SW480 (cell line): Measurements from ENCODE around the gene DUS2.
"Not testable (repeated sequence)": the region's sequence is repeated elsewhere in the genome, so short reads cannot be mapped to it uniquely, and the experiment has no call there.

Experiments used
- DNase-seq: peaks from one replicate; pipeline ENCODE4 v3.0.0-alpha.2; 2016; ENCODE audit warnings: low spot score

DUS2 gene

DNA sequence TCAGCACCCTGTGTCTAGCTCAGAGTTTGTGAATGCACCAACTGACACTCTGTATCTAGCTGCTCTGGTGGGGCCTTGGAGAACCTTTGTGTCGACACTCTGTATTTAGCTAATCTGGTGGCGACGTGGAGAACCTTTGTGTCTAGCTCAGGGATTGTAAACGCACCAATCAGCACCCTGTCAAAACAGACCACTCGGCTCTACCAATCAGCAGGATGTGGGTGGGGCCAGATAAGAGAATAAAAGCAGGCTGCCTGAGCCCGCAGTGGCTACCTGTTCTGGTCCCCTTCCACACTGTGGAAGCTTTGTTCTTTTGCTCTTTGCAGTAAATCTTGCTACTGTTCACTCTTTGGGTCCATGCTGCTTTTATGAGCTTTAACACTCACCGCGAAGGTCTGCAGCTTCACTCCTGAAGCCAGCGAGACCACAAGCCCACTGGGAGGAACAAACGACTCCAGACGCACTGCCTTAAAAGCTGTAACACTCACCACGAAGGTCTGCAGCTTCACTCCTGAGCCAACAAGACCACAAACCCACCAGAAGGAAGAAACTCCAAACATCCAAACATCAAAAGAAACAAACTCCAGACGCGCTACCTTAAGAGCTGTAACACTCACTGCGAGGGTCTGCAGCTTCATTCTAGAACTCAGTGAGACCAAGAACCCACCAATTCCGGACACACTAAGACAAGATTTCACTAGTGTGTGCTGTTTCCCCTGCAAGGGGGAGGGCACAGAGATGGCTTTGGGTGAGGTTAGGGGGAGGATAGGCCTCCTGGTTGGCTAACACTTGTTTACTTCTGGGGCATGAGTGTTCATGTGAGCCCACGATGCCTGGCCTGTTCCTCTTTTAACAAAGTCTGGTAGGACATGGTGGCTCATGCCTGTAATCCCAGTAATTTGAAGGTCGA lies 24.1 kb upstream of the DUS2 start, which contains the start of gene DPEP2:
Gene DPEP2, minus strand, starts transcription at position 706 of the 910 bp plus-strand sequence. CDS start 6,272 bp downstream, outside the sequence.
- not testable (repeated sequence) for DNase-seq

DNA sequence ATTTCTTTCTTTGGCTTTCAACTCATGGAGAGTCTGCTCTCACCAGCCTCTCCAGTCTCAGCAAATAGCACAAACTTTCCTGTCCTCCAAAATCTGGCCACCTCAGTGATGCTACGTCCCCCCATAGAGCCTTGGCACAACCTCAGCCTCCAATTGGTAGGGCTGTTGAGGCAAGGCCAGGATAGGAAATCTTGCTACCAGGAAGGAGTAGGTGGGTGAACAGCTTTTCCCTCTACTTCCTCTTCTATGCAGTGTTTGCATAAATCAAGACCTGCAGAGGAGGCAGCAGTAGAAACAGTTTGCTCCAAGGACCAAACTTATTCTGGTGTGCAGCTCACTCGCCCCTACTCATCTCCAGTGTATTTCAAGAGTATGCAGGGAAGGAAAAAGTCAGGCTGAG lies 23.1 kb upstream of the DUS2 start:
- no peak for DNase-seq

DNA sequence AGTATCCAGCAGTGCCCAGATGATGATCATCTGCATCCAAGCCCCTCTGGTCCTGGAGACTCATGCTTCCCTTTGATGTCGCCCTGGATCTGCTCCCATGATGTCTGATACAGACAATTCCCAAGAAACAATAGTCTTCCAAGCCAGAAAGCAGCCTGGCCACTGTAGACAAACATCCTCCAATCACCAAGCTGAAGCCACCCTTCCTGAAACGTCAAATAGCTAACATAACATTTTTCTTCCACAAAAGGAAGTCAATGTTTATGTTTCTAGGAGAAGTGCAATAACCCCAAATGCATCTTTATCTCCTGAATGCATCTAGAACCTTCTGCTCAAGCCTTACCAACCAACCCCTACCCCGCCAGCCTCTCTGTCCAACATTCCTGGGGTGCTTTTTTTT lies 22.6 kb upstream of the DUS2 start:
- DNase-seq, result no peak

DNA sequence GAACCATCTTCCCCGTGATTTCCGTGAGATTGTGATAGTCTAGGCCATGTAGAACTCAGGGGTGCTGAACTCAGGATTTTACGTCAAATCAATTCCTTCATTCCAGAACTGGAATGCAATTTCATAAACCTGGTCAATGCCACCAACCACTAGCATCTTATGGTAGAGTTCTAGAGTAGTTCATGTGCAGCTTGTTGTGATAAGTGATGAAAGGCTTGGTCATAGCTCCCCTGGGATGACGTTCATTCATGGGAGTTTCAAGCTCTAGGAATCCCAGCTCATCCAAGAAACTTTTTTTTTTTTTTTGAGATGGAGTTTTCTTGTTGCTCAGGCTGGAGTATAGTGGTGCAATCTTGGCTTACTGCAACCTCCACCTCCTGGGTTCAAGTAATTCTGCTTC lies 20.1 kb upstream of the DUS2 start:
- no peak for DNase-seq

DNA sequence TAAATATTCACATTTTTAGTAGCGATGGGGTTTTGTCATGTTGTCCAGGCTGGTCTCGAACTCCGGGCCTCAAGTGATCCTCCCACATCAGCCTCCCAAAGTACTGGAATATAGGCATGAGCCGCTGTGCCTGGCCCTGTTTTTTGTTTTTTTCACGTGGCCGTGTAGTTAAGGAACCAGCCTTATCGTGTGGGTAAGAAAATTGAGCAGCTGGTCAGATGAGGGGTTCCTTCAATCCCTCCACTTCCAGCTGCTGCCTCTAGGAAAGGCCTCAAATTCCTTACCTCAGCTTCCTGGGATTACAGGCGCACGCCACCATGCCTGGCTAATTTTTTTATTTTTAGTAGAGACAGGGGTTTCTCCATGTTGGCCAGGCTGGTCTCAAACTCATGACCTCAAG lies 17.9 kb upstream of the DUS2 start:
- DNase-seq, result no peak

DNA sequence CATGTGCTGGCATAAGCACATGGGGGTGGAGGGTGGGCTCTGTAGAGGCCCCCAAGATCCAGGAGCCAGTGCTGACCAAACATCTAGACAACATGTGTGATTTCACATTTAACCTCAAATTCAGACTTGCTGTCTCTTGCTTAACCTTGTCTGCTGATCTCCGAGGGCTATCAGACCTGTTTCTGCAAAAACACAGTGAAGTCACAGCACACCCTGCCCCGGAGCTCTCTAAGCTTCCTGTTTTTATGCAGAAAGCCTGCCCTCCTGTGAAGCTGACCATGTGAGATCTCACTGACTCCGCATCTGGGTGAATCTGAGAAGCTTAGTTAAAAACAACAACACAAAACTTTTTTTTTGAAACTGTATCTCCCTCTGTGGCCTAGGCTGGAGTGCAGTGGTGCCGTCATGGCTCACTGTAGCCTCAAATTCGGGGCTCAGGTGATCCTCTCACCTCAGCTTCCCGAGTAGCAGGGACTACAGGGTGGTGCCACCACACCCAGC lies 17.2 kb upstream of the DUS2 start:
- DNase-seq, result no peak

DNA sequence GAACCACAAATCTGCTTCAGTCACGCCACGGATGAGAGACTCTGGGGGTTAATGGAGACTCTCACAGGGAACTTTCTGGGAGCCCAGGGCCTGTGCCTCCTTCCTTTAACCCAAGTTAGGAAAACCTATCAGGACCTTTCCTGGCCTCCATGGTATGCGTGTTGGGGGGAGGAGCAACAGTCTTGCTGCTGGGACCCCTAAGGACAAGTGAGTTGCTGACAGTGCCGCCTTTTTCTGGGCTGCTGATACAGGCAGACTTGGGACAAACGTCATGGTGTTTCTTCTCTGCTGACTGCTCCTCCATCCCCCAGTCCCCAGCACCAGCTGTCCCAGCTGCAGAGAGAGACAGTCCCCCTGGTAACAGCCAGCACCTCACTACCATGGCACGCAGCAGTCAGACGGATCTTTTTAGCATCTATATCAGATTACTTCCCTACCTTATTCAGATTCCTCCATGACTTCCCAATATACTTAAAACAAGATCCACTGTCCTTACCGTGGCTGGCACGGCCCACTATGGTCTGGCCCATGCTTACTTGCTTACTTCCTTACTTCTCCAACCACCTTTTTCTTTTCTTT lies 13.8 kb upstream of the DUS2 start:
- no peak for DNase-seq

DNA sequence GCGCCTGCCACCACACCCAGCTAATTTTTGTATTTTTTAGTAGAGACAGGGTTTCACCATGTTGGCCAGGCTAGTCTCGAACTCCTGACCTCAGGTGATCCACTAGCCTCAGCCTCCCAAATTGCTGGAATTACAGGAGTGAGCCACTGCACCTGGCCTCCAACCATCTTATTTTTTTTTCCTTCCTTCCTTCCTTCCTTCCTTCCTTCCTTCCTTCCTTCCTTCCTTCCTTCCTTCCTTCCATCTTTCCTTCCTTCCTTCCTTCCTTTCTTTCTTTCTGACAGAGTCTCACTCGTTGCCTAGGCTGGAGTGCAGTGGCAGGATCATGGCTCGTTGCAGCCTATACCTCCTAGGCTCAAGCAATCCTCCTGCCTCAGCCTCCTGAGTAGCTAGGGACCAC lies 13.2 kb upstream of the DUS2 start:
- not testable (repeated sequence) for DNase-seq

DNA sequence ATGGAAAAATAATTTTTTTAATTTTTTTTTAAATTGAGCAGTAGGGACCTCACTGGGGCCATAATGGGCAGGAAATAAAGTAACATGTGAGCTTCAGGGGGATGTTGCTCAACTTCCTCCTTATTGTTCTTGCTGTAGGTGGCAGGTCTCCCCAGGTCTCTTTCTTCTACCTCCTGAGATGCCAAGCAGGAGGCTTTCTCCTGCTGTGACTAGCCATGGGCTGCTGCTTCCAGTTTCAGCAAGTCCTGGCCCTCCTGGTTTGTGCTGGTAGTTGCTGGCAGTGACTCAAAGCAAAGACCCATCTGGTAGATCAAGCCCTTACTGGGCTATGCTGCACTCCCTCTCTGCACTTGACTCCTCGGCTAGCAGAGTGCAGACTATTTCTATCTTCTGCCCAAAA lies 9.6 kb upstream of the DUS2 start:
- no peak for DNase-seq

DNA sequence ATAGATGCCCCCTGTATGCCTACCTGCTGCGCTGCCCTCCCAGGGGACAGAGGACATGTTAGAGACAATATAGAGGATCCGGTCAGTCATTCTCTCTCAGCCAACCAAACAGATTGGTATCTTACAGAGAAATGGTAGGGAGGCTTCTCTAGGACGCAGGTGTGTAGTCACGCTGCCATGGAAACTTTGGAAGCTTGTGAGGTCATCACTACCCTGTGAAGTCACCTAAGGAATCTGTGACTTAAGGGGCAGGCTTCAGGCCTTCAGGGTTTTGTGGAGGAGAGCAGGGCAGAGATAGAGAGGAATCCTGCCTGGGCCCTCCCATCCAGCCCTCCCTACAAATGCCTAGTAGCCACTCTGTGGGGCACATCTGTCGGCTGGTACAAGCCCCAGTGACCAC lies 7.4 kb upstream of the DUS2 start, which contains the start of gene DPEP2NB:
Gene DPEP2NB, minus strand, starts transcription at position 231 of the 400 bp plus-strand sequence. Its CDS starts 141 bp downstream, at position 90.
- DNase-seq, result no peak

DNA sequence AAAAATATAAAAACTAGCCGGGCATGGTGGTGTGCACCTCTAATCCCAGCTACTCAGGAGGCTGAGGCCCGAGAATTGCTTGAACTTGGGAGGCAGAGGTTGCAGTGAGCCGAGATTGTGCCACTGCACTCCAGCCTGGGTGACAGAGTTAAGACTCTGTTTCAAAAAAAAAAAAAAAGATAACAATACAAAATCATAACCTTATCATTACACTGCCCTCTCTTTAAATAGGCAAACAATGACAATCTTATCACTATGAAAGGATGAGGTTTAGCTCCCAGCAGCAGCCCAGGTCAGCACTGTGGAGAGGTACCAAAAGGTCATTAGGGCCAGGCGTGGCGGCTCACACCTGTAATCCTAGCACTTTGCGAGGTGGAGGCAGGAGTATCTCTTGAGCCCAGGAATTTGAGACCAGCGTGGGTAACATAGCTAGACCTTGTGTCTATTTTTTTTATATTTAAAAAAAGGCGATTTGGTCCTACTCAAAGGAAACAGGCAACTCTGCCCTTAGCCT lies 3.9 kb upstream of the DUS2 start:
- no peak for DNase-seq

DNA sequence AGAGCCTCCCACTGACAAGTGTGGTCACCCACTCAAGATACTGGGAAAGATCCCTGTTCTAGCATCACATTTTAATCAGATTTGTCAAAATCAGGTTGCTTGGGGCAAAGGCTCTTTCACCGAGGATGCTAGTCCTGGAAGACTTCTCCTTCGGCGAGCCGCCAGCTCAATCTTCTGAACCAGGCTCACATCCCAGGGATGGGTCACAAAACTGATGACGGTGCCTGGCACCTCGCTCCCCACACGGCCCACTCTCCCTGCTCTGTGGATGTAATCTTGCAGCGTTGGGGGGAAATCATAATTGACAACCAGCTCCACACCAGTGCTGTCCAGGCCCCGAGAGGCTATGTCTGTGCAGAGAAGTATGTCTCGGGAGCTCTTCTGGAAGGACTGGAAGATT lies 1.6 kb upstream of the DUS2 start:
- no peak for DNase-seq

DNA sequence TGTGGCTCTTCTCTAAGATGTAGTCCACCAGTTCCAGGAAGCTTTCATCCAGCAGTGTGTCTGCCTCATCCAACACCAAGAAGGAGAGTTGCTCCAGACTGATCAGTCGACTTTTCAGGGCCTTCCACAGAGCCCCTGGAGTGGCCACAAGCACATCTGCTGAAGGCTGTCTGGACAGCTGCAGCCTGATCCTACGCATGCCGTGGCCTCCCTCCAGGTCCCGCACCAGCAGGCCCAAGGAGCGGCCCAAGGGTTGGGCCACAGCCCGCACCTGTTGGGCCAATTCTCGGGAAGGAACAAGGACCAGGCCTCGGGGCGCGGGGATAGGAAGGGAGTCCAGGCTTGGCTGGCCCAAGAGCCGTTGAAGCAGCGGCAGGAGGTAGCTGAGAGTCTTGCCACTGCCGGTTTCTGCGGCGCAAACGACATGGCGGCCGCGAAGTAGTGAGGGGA lies 781 bp upstream of the DUS2 start:
- no peak for DNase-seq

DNA sequence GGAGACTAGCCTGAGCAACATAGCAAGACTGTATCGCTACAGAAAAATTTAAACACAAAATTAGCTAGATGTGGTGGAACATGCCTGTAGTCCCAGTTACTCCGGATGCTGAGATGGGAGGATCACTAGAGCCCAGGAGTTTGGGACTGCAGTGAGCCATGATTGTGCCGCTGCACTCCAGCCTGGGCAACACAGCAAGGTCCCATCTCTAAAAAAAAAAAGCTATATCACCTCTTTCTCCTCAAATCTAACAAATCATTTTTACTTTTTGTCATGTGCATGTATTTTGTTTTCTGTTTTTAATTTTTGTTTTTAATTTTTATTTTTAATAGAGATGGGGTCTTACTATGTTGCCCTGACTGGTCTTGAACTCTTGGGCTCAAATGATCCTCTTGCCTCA lies 5.9 kb downstream of the DUS2 start:
- no peak for DNase-seq

DNA sequence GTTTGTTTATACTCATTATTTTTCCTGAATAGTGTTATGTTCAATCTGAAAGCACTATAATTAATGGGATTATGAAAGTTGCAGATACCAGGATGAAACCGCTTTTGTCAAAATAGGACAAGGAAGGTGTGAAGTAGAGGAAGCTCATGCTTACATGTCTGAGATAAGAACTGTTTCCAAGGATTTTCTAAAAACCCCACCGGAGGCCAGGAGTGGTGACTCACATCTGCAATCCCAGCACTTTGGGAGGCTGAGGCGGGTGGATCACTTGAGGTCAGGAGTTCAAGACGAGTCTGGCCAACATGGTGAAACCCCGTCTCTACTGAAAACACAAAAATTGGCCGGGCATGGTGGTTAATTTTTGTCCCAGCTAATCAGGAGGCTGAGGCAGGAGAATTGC lies 7.0 kb downstream of the DUS2 start:
- DNase-seq, result not testable (repeated sequence)

DNA sequence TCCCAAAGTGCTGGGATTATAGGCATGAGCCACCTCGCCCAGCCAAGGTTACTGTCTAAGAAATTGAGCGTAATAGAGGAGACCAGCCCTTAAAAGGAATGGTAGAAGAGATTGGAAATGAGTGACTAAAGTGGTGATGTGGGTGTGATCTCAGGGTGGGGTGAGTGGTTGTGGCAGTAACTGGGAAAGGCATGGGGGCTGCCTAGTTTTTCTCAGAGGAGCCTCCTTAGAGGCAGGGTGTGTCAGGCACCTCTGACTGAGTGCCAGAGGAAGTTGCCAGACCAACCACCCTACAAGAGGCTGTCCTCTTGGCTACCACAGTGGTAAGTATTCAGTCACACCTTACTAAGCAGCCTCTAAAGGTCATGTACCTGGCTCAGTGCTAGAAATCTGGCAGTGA lies 8.9 kb downstream of the DUS2 start:
- no peak for DNase-seq

DNA sequence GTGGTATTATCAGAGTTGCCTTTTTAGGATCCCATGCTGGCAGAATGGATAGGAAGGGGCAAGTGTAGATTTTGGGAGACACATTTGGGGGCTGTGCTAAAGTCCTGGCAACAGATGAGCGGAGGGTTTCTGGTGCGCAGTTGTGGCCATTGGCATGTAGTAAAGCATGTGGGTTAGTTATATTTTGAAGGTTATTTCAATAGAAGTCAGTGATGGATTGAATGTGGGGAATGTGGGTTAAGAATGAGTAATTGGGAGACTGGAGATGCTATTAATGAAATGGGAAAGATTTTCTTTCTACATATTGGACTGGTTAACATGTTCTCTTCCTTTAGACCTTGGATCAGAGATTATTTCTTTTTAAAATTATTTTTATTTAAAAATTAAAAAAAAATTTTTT lies 10.0 kb downstream of the DUS2 start:
- DNase-seq, result no peak

DNA sequence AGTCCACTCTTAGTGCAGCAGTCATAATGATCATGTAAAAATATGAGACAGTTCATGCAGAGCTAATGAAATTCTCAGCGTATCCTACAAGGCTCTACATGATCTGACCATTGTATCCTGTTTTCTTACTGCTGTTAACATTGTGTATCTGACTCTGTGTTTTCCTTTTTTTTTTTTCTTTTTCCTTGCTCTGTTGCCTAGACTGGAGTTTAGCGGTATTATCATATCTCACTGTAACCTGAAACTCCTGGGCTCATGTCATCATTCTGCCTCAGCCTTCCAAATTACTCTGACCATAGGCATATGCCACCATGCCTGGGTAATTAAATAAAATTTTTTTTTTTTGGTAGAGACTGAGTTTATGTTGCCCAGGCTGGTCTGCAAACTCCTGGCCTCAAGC lies 12.1 kb downstream of the DUS2 start:
- no peak for DNase-seq

DNA sequence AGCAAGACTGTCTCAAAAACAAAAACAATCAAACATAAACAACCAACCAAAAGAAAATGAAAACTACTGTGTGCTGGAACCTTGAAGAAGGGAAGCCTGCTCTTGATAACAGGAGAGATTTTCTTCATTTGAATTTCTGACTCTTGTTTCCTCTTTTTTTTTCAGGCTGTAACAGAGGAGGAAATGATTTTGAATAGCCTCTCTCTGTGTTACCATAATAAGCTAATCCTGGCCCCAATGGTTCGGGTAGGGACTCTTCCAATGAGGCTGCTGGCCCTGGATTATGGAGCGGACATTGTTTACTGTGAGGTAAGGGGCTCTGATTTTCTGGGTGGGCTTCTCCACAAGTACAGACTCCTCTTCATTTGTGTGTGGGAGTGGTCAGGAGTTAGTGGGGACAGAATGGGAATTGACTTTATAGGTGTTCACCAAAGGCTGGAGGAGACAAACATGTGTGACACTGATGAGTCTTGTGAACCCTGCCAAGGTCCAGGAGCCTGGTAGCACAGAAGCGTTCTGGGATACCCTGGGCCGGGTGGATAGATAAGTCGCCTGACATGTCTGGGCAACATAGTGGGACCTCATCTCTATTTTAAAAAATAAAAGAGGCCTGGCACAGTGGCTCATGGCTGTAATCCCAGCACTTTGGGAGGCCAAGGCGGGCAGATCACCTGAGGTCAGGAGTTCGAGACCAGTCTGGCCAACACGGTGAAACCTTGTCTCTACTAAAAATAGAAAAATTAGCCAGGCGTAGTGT lies 14.9 kb downstream of the DUS2 start:
- no peak for DNase-seq

DNA sequence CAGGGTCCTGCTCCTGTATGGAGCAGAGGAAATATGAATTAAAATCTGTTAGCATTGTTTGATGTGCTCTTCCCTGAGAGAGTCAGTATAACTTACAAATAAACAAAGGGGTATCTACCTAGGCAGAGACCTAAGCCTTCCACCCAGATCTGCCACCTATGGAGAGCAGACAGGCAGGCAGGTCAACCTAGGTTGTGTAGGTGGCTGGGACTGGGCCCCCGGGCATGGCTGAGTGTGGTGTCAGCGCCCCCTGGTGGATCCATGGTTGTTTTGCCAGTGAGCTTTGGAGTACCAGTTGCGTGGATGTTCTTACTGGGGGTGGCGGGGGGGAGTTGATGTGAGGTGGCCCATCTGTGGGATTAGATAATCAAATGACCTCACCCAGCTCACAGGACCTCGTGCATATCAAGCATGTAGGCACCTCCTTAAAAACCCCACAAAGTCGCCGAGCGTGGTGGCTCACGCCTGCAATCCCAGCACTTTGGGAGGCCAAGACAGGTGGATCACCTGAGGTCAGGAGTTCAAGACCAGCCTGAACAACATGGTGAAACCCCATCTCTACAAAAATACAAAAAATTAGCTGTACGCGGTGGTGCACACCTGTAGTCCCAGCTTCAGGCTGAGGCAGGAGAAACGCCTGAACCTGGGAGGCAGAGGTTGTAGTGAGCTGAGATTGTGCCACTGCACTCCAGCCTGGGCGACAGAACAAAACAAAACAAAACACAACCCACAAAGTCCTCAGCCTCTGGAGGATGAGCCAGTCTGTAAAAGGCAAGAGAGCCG lies 17.6 kb downstream of the DUS2 start:
- peak; percentile 74 for DNase-seq

DNA sequence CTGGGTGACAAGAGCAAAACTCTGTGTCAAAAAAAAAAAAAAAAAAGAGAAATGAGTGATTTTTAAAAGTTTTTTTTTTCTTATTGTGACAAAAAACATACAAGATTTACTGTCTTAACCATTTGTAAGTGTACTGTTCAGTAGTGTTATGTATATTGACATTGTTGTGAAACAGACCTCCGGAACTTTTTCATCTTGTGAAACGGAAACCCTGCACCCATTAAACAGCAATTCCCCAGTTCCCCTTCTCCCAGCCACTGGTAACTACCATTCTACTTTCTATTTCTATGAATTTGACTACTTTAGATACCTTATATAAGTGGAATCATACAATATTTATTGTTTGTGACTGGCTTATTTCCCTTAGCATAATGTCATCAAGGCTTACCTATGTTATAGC lies 18.7 kb downstream of the DUS2 start:
- no peak for DNase-seq
